ENCODE results near the gene CLDN16.
A peak's percentile ranks its signal among the peaks of the same experiment; 100 is the strongest.

CLDN16 gene

GRCh38 chr3:190366133-190366532 is 21.8 kb upstream of the CLDN16 start:
- peak; percentile 95 for FAIRE-seq
- no peak for TF ChIP-seq POLR2A (IDR thresholded peaks at IDR 0.05; ENCODE audit: low read depth, low read length)
- DNase-seq (ENCODE audit: insufficient read length, low spot score): no peak

DNA sequence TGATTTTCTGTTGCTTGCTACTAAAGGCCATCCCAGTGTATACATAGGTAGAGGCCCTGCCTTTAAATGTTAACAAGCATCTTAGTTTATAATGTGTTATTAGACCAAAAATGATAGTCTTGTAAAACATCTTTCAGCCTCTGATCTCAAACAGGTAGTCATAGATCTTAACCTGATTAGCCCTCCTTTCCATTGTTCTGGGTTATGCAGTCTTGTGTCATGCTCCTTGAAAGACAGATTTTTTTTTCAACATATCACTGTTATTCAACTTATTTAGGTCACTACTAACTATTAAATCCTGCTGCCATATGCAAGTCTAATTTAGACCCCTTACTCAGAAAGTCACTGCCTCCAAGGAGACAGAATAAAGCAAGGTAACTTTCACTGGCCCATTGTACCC is 19.1 kb upstream of the CLDN16 start:
- DNase-seq (ENCODE audit: insufficient read length, low spot score) (no peak), FAIRE-seq (peak; percentile 30)
- TF ChIP-seq POLR2A (IDR thresholded peaks at IDR 0.05; ENCODE audit: low read depth, low read length): no peak

DNA sequence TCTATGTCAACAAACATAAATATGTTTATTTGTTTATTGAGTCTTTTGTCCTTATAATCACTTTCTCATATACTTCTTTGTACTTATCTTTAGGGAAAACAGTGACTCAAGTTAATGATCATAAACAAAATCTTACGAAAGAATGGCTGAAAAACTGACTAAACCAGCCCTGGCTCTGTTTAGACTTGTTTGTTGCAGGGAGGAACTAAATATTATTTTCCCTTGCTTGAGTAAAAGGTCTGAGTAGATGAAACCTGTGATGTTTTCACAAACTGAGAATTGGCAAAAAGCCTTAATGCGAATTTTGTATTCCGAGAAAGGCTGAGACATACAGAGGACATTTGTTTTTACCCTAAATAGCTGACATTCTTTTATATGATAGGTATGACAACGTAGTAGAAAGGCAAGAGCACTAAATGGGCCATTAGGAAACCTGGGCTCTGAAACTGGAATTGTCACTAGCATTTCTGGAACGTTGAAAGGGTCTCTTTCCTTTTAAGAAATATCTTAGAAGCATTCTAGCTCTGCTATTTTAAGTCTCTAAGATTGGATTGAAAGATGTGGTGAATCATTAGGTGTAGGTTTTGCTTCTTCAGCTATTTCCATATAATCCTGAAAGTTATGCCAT is 18.2 kb upstream of the CLDN16 start:
- peak; percentile 68 for FAIRE-seq
- DNase-seq (ENCODE audit: insufficient read length, low spot score): no peak
- no peak for TF ChIP-seq POLR2A (IDR thresholded peaks at IDR 0.05; ENCODE audit: low read depth, low read length)

- DNase-seq (ENCODE audit: insufficient read length, low spot score): no peak
- FAIRE-seq: no peak
- TF ChIP-seq POLR2A (IDR thresholded peaks at IDR 0.05; ENCODE audit: low read depth, low read length): no peak
Observed at GRCh38 chr3:190370369-190370768, 17.6 kb upstream of the CLDN16 start.

GRCh38 chr3:190371152-190371551 is 16.8 kb upstream of the CLDN16 start:
- TF ChIP-seq POLR2A (IDR thresholded peaks at IDR 0.05; ENCODE audit: low read depth, low read length): no peak
- FAIRE-seq (no peak), DNase-seq (ENCODE audit: insufficient read length, low spot score) (no peak)

DNA sequence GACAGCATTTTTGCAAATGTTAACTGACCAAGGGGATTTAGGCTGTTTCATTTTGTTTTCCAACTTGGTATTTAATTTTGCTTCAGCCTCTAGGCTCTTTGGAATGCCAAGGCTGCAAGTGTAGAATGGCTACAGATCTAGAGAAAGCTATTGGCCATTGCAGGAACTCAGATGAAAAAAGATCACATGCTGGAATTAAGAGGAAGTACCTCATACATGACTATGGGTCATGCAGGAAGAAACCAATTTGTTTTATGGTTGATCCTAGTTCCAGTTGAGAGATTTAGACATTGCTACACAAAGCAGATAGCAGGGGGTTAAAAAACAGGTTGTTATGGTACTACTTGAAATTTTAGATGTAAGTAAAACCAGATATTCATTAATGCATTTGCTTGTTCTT is 12.7 kb upstream of the CLDN16 start:
- FAIRE-seq (peak; percentile 55), DNase-seq (ENCODE audit: insufficient read length, low spot score) (no peak)
- no peak for TF ChIP-seq POLR2A (IDR thresholded peaks at IDR 0.05; ENCODE audit: low read depth, low read length)

DNA sequence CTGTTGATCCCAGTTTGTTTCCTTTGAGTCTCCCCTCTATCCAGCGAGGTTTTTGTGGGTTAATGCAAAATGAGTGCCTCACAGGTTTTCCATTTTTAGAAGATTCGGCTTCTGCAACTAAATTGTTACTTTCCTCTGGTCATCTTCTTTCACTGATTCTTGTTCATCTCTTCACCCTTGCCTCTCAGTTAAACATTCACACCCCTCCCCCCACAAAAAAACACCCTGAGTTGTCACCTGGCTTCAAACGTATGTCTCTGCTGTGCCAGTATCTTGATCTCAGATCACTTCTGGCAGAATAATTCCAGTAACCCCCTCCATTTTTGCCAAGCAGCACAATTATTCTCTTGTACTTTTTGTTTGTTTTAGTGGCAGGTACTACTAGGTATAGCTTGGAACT is 12.3 kb upstream of the CLDN16 start:
- FAIRE-seq: peak; percentile 43
- no peak for TF ChIP-seq POLR2A (IDR thresholded peaks at IDR 0.05; ENCODE audit: low read depth, low read length)
- DNase-seq (ENCODE audit: insufficient read length, low spot score): no peak

DNA sequence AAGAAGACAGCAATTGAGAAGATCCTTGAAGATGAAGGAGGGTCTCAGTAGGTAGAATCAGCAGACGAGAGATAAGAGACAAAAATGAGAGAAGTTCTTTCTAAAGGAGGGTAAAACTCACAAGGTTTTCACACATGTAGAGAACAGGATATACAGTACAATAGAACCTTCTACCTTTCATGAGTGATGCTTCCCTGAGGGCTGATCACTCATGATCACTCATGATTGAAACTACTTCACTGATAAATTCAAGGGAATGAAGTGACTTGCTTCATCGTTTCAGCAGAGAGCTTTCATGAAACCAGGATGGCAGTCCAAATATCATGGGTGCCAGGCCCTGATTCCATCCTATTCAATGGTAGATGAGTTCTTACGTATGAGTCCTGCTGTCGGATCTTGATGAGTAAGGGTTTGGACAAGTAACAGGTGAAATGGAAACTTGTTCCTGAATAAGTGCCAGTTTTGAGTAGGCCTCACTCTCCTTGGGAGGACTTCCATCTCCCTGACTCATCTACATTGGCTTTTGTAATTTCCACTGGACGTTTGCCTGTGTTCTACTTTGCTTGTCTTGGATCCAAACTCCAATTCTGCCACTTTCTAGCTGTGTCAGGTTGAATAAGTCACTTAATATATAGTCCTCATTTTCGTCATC is 9.6 kb upstream of the CLDN16 start:
- DNase-seq (ENCODE audit: insufficient read length, low spot score): no peak
- FAIRE-seq: peak; percentile 100
- TF ChIP-seq POLR2A (IDR thresholded peaks at IDR 0.05; ENCODE audit: low read depth, low read length): no peak

DNA sequence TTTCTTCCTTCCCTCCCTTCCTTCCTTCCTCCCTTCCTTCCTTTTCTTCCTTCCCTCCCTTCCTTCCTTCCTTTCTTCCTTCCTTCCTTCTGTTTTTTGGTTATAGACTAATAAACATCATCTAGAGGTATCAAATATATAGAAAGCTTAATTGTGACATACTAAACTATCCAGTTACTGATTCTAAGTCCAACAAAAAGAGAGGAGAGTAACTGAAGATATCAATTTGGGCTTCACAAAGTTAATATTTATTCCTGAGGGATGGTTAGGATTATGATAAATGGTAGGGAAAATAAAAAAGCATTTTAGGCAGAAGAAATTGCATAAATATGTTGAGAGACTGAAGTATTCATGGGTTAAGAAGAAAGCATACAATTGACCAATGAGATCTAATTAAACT is 7.8 kb upstream of the CLDN16 start:
- DNase-seq (ENCODE audit: insufficient read length, low spot score): no peak
- peak; percentile 68 for FAIRE-seq
- no peak for TF ChIP-seq POLR2A (IDR thresholded peaks at IDR 0.05; ENCODE audit: low read depth, low read length)

DNA sequence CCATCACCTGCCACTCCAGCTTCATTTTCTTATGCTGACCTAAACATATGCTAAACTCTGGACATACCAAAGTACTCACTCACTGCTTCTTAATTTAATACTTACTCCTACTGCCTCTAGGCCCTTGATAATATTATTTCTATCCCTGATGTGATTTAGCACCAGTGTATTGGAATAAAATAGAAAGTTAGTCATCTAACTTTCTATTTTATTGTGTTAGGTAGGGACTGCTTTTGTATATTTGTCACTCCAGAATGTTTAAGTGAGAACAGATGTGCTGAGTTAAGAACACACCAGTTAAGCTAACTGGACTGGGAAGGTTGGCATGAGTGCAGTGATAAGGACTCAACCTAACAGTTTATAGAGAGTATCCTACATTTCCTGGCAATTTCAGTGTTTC is 6.5 kb upstream of the CLDN16 start:
- DNase-seq (ENCODE audit: insufficient read length, low spot score) (no peak), FAIRE-seq (no peak)
- TF ChIP-seq POLR2A (IDR thresholded peaks at IDR 0.05; ENCODE audit: low read depth, low read length): no peak

DNA sequence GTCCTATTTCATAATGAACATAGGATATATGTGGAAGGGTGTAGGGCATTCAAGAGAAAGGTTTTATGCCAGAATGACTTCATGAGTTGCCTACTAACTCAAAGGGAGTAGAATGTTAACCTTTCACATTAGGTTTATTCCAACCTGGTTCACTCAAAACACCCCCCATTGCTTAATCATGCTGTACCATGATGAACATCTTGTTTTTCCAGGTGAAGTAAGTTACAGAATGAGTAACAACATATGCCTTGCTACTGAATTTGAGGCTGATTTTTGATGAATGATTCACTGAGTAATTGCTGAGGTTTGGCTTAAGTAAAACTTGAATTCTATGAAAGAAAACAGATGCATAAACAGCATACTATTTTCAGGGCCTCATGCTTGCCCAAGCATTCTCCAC is 5.9 kb upstream of the CLDN16 start:
- FAIRE-seq (peak; percentile 99), DNase-seq (ENCODE audit: insufficient read length, low spot score) (no peak)
- no peak for TF ChIP-seq POLR2A (IDR thresholded peaks at IDR 0.05; ENCODE audit: low read depth, low read length)

DNA sequence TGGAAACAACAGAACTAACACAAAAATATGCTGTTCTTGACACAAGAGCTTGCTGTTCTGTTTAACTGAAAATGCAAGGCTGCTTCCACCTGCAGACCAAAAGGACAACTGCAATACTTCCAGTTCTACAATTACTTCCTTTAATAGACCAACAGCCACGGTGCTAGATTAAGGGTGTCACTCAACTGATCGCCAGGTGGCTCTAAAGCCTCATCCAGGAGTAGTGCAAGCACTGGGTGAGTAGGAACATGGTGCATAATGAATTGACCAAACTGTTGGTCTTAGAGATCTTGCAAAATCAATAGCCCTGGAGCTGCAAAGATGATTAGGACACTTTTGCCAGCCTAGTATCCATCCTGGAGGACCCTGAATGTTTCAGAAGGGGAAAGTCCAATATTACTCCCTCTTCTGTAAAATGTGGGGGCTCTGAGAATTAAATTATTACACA is 3.6 kb upstream of the CLDN16 start:
- peak; percentile 91 for FAIRE-seq
- DNase-seq (ENCODE audit: insufficient read length, low spot score): no peak

DNA sequence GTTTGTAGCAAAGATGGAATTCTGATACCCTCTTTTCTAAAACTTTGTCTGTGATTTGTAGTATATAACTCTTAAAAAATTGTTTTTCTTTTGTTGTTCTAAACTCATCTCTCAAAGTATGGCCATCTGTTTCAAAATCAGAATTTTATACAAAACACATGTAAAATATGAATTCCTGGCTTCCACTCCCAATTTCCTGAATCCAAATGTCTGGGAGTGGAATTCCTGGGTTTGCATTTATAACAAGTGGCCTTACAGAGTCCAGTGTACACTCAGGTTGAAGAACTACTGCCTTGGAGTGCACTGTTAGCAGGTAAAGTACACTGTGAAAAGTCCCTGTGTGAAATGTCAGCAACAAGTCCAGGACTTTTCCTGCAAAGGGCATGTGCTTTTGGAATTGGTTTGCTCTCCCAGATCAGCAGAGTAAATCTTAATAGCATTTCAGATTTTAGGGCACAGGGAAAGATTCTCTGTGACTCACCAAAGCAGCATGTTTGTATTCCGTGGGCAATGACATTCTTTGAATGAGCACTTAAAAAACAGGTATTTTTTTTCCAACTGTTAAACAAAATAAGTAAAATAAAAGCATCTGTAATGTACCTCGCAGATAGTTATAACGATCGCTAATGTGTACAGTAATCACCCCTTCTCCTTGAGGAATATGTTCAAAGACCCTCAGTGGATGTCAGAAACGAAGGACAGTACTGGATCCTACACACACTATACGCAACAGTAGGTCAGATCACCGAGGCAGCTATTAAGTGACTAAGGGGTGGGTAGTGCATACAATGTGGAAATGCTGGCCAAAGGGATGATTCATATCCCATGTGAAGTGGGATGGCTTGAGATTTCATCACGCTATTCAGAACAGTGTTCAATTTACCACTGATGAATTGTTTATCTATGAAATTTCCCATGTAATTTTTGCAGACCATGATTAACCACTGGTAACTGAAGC is 2.0 kb upstream of the CLDN16 start:
- DNase-seq (ENCODE audit: insufficient read length, low spot score) (peak; percentile 51), FAIRE-seq (peak; percentile 100)
- no peak for TF ChIP-seq POLR2A (IDR thresholded peaks at IDR 0.05; ENCODE audit: low read depth, low read length)

More for the DNA sequence above, 3.6 kb upstream of the CLDN16 start:
- TF ChIP-seq POLR2A (IDR thresholded peaks at IDR 0.05; ENCODE audit: low read depth, low read length): no peak

GRCh38 chr3:190388703-190389102 is 740 bp downstream of the CLDN16 start:
- FAIRE-seq (no peak), DNase-seq (ENCODE audit: insufficient read length, low spot score) (no peak)
- TF ChIP-seq POLR2A (IDR thresholded peaks at IDR 0.05; ENCODE audit: low read depth, low read length): no peak

Measured in H54 (cell line).